OCI-LY3 (cell line): ENCODE measurements around the gene PTPRN2.

Source experiments
- EZH2phosphoT487 ChIP-seq: fragments of 200-600 bp; shearing (Covaris generic); IDR thresholded peaks from 2 replicates; pipeline ENCODE4 v1.6.1; 2018; ENCODE audit warnings: antibody characterized with exemption, mixed run types, low read depth
- TF ChIP-seq, protein P1 (sequence below): fragments of 200-600, 300-600 bp; sonication (generic); IDR thresholded peaks from 2 replicates; pipeline ENCODE4 v1.5.1; 2014; ENCODE audit warnings: antibody characterized with exemption, low read length, low read depth

DNA sequence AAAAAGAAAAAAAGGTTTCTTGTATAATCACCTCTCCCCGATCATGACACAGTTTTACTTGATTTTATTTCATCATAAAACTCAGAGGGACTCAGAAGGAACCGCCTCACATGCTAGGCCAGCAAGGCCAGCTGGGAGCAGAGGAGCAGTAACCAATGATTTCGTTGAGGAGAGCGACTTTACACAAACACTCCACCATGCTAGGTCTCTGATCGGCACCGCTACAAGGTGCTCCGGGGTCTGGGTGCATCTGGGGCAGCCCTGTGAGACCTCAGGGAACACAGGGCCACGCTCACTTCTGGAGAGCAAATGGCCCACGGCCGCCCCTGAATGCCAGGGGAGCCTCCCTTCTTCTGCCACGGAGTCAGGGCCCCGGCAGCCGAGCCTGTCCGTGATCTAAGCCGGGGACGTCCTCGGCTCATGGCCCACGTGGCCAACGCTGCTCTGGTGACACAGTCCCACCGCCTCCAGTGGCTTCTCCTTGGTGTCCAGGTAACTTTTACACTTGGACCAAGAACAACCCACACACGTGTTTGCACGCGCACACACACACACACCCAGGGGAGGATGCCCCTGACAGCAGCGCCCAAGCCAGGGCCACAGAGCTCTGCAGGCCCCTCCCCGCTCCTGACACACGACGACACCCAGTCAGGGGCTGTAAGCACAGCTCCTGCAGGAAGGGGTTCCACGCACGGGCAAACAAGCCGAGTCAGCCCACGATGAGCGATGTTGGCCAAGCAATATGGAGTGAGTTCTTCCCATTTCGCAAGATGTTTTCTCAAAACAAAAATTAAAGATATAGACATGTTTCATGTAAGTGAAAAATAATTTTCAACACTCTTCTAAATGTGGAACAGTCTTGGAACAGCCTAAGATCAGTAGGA is 918.5 kb downstream of the PTPRN2 start:
- TF ChIP-seq, protein P1, sequence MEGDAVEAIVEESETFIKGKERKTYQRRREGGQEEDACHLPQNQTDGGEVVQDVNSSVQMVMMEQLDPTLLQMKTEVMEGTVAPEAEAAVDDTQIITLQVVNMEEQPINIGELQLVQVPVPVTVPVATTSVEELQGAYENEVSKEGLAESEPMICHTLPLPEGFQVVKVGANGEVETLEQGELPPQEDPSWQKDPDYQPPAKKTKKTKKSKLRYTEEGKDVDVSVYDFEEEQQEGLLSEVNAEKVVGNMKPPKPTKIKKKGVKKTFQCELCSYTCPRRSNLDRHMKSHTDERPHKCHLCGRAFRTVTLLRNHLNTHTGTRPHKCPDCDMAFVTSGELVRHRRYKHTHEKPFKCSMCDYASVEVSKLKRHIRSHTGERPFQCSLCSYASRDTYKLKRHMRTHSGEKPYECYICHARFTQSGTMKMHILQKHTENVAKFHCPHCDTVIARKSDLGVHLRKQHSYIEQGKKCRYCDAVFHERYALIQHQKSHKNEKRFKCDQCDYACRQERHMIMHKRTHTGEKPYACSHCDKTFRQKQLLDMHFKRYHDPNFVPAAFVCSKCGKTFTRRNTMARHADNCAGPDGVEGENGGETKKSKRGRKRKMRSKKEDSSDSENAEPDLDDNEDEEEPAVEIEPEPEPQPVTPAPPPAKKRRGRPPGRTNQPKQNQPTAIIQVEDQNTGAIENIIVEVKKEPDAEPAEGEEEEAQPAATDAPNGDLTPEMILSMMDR: no peak
- TF ChIP-seq EZH2phosphoT487: no peak
